Hepatocyte (in vitro differentiated cells): ENCODE results near the gene SSBP2.

Experiments used
- CTCF ChIP-seq: fragments of 200-600 bp; sonication (generic); IDR thresholded peaks from 2 replicates; pipeline ENCODE4 v1.5.1; 2016; ENCODE audit warnings: antibody characterized with exemption, mild to moderate bottlenecking; ENCODE audit not compliant: poor library complexity
- EZH2 ChIP-seq: fragments of 200-600 bp; sonication (generic); IDR thresholded peaks from 2 replicates; pipeline ENCODE4 v1.6.1; 2016; ENCODE audit warnings: antibody characterized with exemption, mild to moderate bottlenecking, borderline replicate concordance
- EZH2phosphoT487 ChIP-seq: fragments of 200-600 bp; sonication (generic); IDR thresholded peaks from one replicate; pipeline ENCODE4 v1.6.1; 2018; ENCODE audit warnings: antibody characterized with exemption, mild to moderate bottlenecking, low read depth, moderate library complexity; ENCODE audit not compliant: unreplicated experiment, severe bottlenecking

GRCh38 chr5:81749561-81750307, 1.2 kb downstream of the SSBP2 start:
- TF ChIP-seq CTCF (peak; percentile 8), EZH2 (no peak), EZH2phosphoT487 (no peak)
